Measurements from ENCODE around the gene ELAVL4.

ELAVL4 gene

DNA sequence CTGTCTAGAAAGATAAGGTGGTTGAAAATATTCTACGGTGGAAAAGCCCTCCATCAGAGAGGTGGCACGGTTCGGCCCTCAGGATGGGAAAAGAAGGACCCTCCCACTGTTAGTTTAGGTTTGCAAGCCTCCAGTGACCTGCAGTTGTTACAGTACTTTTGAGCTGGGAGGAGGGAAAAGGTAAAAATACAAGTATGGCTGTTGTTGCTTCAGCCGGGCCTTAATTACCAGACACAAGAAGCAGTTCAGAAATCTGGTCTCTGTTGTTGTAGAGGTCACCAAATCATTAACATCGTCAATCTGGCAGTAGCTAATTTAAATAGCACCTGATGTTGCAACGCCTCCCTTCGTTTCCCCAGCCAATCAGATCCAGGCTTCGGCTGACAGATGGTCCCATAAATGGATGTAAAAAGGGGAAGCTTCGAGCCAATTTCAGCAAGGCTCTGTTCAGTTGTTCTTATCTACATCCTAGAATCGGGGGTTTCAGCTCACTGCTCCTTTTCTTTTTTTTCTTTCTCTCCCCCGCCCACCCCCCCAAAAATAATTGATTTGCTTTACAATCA lies at the start of gene ELAVL4:
Gene ELAVL4 (plus strand): TSS at position 424 of the 563 bp plus-strand sequence. CDS start 270 bp downstream, outside the sequence.
- CTCF ChIA-PET, result no interaction called here
- peaks cover 23% of the 10 kb centered on the region for H3K27me3 Mint-ChIP-seq
- DNase-seq, result no peak
- no peak within 1 kb of the TSS for H3K4me3 Mint-ChIP-seq
- no peaks in the 10 kb centered on the region for H3K4me1 Mint-ChIP-seq
- H3K36me3 Mint-ChIP-seq, result no peaks in the 10 kb centered on the region
- H3K9me3 Mint-ChIP-seq, result no peaks in the 10 kb centered on the region
- H3K27ac Mint-ChIP-seq, result no peak within 1 kb of the TSS

DNA sequence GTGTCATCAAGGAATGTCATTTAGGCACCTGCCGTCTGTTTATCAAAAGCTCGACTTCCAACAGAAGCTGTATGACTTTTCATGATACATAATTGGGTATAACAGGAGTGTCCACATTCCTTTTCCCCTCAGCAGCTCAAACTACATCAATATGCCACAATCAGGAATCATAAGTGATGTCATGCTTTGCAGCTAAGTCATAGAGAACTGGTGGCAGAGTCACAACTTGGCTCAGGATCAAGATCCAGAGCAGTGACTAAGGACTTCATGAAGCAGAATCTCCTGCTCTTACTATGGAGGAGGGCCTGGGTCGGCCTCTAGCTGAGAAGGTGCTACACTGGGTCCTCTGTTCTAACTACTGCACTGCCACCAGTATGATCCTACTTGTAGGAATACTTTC lies 48.4 kb upstream of the ELAVL4 start:
- Mint-ChIP-seq H3K9me3 (no peaks in the 10 kb centered on the region), H3K4me3 (no peak overlapping the region), H3K36me3 (no peaks in the 10 kb centered on the region), H3K4me1 (no peaks in the 10 kb centered on the region), H3K27ac (no peak overlapping the region), H3K27me3 (no peaks in the 10 kb centered on the region)
- DNase-seq, result no peak
- CTCF ChIA-PET, result no interaction called here

DNA sequence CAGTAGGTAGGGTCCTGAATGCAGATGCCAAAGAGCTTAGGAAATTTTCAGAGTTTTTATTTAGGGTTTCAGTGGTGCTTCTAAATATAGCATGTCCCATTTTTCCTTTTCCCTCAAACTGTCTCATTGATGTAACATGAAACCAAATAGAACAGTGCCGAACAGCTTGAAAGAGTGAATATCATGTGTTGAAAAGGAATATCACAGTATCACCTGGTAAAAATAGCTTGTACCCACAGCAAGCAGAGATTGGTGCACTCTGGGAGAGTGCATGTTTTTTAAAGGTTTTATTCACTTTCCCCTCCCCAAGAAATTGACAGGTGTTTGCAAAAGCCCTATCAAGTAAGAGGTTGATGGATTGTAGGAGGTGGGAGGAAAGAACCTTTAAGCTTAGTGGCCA lies 41.9 kb upstream of the ELAVL4 start:
- no peaks in the 10 kb centered on the region for H3K36me3 Mint-ChIP-seq
- no peaks in the 10 kb centered on the region for H3K27me3 Mint-ChIP-seq
- CTCF ChIA-PET, result no interaction called here
- H3K4me3 Mint-ChIP-seq, result no peak overlapping the region
- DNase-seq, result no peak
- no peaks in the 10 kb centered on the region for H3K4me1 Mint-ChIP-seq
- no peak overlapping the region for H3K27ac Mint-ChIP-seq
- H3K9me3 Mint-ChIP-seq, result no peaks in the 10 kb centered on the region

DNA sequence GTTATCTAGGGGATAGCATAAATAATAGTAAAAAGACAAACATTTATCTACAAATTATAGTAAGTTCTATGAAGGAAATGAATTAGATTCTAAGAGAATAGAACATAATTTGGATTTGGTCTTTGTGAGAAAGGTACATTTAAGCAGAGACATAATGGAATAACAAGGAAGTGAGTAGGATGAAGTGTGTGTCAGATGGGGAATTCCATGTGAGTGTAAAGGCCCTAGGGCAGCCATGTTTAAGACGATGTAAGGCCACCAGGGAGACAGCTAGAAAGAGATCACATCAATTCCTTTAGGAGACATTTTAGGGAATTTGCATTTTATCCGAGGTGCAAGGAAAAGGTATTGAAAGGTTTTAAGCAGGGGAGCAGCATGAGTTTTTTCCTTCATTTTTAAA lies 33.8 kb upstream of the ELAVL4 start:
- H3K27ac Mint-ChIP-seq, result no peak overlapping the region
- no peak overlapping the region for H3K4me3 Mint-ChIP-seq
- DNase-seq, result no peak
- no peaks in the 10 kb centered on the region for H3K27me3 Mint-ChIP-seq
- no peaks in the 10 kb centered on the region for H3K9me3 Mint-ChIP-seq
- CTCF ChIA-PET, result no interaction called here
- H3K4me1 Mint-ChIP-seq, result no peaks in the 10 kb centered on the region
- H3K36me3 Mint-ChIP-seq, result no peaks in the 10 kb centered on the region

DNA sequence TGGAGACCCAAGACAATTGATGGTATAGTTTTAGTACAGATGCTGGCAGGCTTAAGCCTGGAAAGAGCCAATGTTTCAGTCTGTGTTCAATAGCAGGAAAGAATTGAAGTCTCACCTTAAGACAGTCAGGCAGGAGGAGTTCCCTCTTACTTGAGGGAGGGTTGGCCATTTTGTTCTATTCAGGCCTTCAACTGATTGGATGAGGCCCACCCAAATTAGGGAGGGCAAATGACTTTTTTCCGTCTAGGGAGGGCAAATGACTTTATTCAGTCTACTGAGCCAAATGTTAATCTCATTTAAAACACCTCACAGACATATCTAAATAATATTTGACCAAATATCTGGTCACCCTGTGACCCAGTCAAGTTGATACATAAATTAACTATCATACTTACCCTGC lies 31.4 kb upstream of the ELAVL4 start:
- no peak for DNase-seq
- no peaks in the 10 kb centered on the region for H3K27me3 Mint-ChIP-seq

DNA sequence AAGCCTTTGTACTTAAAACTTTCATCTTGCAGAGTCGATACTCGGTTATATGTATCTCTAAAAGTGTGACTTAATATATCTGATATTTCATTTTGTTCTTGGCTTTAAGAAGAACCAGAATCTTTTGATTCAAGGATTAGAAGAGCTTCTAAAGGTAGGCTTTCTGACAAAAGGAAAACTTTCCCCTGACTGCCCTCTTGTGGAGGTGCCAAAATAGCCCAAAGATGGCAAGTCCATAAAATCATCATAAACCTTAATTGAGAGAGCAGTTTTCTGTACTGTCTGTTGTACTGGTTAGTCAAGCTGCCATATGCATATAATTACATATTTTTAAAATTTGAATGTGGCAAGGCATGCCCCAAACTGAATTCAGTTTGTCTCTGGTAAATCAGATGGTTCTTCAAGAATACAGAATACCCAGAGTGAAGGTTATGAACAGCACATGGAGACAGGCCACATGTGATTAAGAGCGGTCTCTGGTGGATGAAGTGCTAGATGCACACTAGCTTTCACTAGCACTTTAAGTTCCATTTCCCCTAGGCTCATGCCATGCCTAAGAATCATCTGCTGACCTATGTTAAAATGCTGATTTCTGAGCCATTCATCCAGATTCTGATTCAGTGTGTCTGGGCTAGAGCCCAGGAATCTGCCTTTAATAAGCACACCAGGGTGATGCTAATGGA lies 27.7 kb upstream of the ELAVL4 start:
- Mint-ChIP-seq H3K27me3 (no peaks in the 10 kb centered on the region), H3K36me3 (no peaks in the 10 kb centered on the region), H3K27ac (no peak overlapping the region), H3K4me3 (no peak overlapping the region), H3K9me3 (no peaks in the 10 kb centered on the region), H3K4me1 (no peaks in the 10 kb centered on the region)
- no peak for DNase-seq
- CTCF ChIA-PET, result no interaction called here

More for the DNA sequence above, 31.4 kb upstream of the ELAVL4 start:
- Mint-ChIP-seq H3K4me3 (no peak overlapping the region), H3K9me3 (no peaks in the 10 kb centered on the region), H3K27ac (no peak overlapping the region), H3K36me3 (no peaks in the 10 kb centered on the region), H3K4me1 (no peaks in the 10 kb centered on the region)
- CTCF ChIA-PET, result no interaction called here

DNA sequence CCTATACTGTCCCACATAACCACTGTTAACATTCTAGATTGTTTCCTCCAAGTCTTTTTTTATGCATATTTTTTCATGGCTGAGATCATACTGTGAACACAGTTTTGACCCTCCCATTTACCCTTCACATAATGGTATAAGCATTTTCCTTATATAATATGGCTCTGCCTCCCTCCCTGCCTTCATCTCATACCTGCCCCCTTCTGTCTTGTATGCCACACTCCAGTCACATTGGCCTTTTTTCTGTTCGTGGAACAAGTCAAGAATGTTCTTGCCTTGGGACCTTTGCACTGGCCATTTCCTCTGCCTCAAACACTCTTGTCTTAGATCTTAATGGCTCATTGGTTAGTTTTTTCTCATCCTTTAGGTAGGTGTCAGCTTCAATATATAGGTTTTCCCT lies 24.3 kb upstream of the ELAVL4 start:
- H3K36me3 Mint-ChIP-seq, result no peaks in the 10 kb centered on the region
- H3K27me3 Mint-ChIP-seq, result no peaks in the 10 kb centered on the region
- no peak overlapping the region for H3K4me3 Mint-ChIP-seq
- CTCF ChIA-PET, result no interaction called here
- H3K27ac Mint-ChIP-seq, result no peak overlapping the region
- H3K9me3 Mint-ChIP-seq, result no peaks in the 10 kb centered on the region
- H3K4me1 Mint-ChIP-seq, result no peaks in the 10 kb centered on the region
- no peak for DNase-seq

DNA sequence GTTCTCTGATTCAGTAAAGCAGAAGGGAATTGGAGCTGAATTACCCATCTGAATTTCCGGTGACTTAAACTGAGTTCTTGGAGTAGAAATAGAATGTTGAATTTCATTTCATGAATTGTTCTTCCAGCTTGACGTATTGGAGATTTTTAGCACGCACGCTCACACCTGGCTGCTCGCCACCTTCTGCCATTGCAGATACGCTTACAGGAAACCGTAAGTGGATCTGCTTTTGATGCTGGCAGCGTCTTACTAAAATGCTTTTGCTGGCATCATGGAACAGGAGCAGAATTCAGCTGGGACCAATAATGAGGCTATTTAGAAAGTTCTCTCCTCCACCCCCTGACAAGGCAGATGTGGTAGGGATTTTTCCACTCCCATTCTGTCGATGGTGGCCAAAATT lies 17.7 kb upstream of the ELAVL4 start:
- Mint-ChIP-seq H3K27ac (no peak overlapping the region), H3K9me3 (no peaks in the 10 kb centered on the region), H3K4me1 (no peaks in the 10 kb centered on the region), H3K4me3 (no peak overlapping the region), H3K36me3 (no peaks in the 10 kb centered on the region), H3K27me3 (no peaks in the 10 kb centered on the region)
- DNase-seq, result no peak
- CTCF ChIA-PET, result no interaction called here

DNA sequence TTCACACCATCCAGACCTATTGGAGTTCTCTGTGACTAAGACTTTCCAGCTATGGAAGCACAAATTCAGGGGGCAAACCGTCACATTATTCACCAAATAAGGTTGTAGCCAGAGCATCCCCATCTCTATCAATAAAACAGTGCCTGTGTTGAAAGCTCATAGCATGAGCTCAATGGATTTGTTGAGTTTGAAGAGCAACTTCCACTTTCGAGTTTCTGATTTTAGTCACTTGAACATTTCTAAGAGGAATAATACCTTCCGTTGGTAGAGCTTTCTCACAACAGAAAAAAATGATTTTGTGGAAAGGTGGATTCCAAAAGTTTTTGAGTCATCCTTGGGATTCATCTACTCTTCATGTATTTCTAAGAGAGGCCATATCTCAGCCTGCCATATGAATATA lies 13.0 kb upstream of the ELAVL4 start:
- H3K4me1 Mint-ChIP-seq, result no peaks in the 10 kb centered on the region
- no peak overlapping the region for H3K4me3 Mint-ChIP-seq
- no peaks in the 10 kb centered on the region for H3K27me3 Mint-ChIP-seq
- CTCF ChIA-PET, result interaction anchor here (1.3 kb wide), 1 partner anchor 9 kb away, joined by 4 read pairs; no protein-coding TSS in a partner anchor
- H3K36me3 Mint-ChIP-seq, result no peaks in the 10 kb centered on the region
- no peaks in the 10 kb centered on the region for H3K9me3 Mint-ChIP-seq
- H3K27ac Mint-ChIP-seq, result no peak overlapping the region
- no peak for DNase-seq

DNA sequence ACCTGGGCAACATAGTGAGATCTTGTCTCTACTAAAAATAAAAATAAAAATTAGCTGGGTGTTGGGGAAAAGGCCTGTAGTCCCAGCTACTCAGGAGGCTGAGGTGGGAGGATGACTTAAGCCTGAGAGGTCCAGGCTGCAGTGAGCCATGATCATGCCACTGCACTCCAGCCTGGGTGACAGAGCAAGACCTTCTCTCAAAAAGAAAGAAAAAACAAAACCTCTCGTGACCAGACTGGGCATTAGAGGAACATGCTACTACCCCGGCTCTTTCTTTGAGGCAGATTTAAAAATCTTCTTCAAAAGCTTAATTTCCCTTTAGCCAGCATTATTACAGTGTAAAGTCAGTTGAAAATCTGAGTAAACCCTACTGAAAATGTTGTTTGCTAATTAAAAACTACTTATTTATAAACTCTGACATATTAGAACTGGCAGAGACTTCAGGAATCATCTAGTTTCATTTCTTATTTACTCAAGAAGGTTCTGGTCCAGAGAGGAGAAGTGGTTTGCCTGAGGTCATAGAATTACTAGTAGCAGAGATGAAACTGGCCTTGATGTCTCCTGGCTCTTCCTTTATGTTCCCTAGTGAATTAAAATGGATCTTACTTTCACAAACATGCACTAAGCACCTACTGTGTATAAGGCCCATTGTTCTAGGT lies 11.6 kb upstream of the ELAVL4 start:
- no peaks in the 10 kb centered on the region for H3K4me1 Mint-ChIP-seq

DNA sequence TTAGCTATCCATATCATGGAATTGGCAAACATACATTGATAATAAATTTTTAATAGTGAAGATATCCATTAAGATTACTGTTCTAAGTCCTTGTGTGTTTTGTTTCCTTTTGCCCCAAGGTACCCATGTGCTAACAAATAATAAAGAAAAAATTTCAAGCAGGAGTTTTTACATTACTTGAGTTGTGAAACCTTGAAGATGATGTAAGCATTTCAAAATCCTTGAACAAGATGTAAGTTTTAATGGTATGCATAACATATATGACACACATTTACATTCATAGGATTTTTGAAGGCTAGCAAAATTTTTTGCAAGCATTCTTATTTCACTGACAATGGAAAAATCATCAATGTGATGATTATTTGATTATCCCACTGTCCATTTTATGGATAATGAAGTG lies 10.9 kb upstream of the ELAVL4 start:
- CTCF ChIA-PET, result no interaction called here
- H3K27me3 Mint-ChIP-seq, result no peaks in the 10 kb centered on the region
- H3K36me3 Mint-ChIP-seq, result no peaks in the 10 kb centered on the region
- no peaks in the 10 kb centered on the region for H3K9me3 Mint-ChIP-seq
- no peaks in the 10 kb centered on the region for H3K4me1 Mint-ChIP-seq
- H3K4me3 Mint-ChIP-seq, result no peak overlapping the region
- H3K27ac Mint-ChIP-seq, result no peak overlapping the region
- no peak for DNase-seq

More for the DNA sequence above, 11.6 kb upstream of the ELAVL4 start:
- no peak overlapping the region for H3K4me3 Mint-ChIP-seq
- H3K27me3 Mint-ChIP-seq, result no peaks in the 10 kb centered on the region
- no peak for DNase-seq
- H3K9me3 Mint-ChIP-seq, result no peaks in the 10 kb centered on the region
- no peaks in the 10 kb centered on the region for H3K36me3 Mint-ChIP-seq
- CTCF ChIA-PET, result no interaction called here
- no peak overlapping the region for H3K27ac Mint-ChIP-seq

DNA sequence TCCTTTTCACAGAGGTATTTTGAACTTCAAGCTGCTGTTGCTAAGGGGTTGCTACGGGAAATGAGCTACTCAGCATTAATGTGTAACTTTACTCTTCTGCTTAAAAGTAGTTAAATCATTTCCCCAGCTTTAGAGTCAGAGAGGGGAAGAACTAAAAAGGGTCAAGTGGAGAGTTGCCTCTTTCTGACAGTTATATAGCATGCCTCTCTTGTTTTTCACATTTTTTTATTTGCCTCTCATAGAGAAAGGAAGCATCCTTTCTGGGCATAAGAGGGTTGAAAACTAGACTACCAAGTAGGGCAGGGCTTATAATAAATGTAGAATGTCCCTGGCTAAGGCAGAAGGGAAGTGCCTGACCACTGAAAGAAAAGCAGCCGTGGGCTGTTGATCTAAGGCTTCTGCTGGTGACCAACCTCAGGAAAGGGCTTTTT lies 10.1 kb upstream of the ELAVL4 start:
- no peaks in the 10 kb centered on the region for H3K9me3 Mint-ChIP-seq
- no peak overlapping the region for H3K27ac Mint-ChIP-seq
- CTCF ChIA-PET, result no interaction called here
- H3K36me3 Mint-ChIP-seq, result no peaks in the 10 kb centered on the region
- no peak overlapping the region for H3K4me3 Mint-ChIP-seq
- no peaks in the 10 kb centered on the region for H3K27me3 Mint-ChIP-seq
- no peak for DNase-seq
- no peaks in the 10 kb centered on the region for H3K4me1 Mint-ChIP-seq

DNA sequence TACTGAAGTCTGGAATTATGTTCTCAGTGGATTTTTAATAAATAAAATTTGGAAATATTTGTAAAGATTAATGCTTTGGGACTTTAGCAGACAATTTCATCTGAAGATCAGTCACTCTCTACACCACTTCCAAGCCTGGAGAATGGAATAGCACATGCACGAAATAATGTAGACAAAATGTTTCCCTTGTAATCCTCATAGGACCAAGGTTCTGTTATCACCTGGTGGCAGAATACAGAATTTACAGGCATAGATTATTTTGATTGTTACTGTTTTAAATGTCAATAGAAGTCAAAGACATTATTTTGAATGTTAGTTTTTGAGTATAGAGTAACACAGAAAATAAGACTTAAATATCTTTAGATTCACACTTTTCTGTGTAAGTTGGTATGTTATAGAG lies 9.1 kb upstream of the ELAVL4 start:
- Mint-ChIP-seq H3K4me3 (no peak overlapping the region), H3K4me1 (no peaks in the 10 kb centered on the region), H3K27me3 (no peaks in the 10 kb centered on the region), H3K27ac (no peak overlapping the region), H3K36me3 (no peaks in the 10 kb centered on the region), H3K9me3 (no peaks in the 10 kb centered on the region)
- CTCF ChIA-PET, result no interaction called here
- DNase-seq, result no peak

DNA sequence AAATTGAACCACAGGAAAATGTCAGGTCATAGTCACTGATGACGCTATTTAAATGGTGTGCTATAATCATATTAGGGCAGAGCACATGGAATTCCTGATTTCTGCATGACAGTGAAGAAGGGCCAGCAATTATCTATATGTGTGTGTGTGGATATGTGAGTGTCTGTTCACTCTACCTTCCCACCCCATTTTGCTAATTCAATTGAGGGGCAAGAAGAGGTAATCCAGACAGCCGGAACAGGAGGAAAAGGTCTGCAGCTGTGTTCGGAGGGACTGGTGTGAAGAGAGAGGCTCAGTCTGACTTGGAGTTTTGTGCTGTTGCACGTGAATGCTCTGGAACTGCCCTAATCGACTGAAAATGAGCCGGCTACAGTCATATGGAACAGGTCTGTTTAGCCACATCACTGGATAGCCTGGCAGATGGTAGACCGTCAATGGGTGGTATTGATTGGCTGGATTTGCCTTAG lies 5.1 kb upstream of the ELAVL4 start:
- Mint-ChIP-seq H3K36me3 (no peaks in the 10 kb centered on the region), H3K27ac (no peak overlapping the region), H3K27me3 (no peaks in the 10 kb centered on the region), H3K4me3 (no peak overlapping the region), H3K4me1 (no peaks in the 10 kb centered on the region), H3K9me3 (no peaks in the 10 kb centered on the region)
- no peak for DNase-seq
- CTCF ChIA-PET, result no interaction called here

DNA sequence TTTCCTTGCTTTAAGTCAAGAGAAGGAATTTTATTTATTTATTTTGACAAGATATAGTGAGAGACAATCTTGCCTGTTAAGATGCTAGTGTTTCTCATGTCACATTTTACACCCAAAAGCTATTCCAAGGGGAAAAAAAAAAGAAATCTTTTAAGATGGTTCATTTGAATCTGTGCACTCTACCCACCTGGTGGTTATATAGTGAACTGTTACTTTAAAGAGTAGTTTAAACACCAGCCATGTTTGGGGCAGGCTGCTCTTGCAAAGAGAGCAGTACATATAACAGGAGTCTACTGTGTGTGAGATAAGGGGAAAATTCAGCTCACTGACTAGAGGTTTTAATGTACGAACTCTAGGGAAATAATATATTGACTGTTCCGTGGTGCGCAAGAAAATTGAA lies 3.3 kb upstream of the ELAVL4 start:
- Mint-ChIP-seq H3K4me1 (no peaks in the 10 kb centered on the region), H3K9me3 (no peaks in the 10 kb centered on the region), H3K4me3 (no peak overlapping the region), H3K36me3 (no peaks in the 10 kb centered on the region), H3K27ac (no peak overlapping the region), H3K27me3 (peaks cover 15% of the 10 kb centered on the region)
- CTCF ChIA-PET, result no interaction called here
- DNase-seq, result no peak

Measured in activated naive CD4-positive, alpha-beta T cell treated with anti-CD3 and anti-CD28 coated beads, Interleukin-2, amount 10 ng/mL, durations not matched to agents 7 days and 5 days (primary cell).